ENCODE measurements around the gene SEMA3G.

GRCh38 chr3:52392216-52392930 is 52.5 kb downstream of the SEMA3G start:
- TF ChIP-seq CTCF (conservative IDR thresholded peaks at IDR 0.05) = no peak
- no peak for TF ChIP-seq EZH2 (IDR thresholded peaks at IDR 0.05; ENCODE audit: low read depth)
